ENCODE measurements around the gene SNTG2.

SNTG2 gene

GRCh38 chr2:979069-979928, 28.6 kb downstream of the SNTG2 start:
- FAIRE-seq (no peak), DNase-seq (ENCODE audit: insufficient read length, low spot score) (no peak)
- TF ChIP-seq POLR2A (IDR thresholded peaks at IDR 0.05; ENCODE audit: low read depth, low read length) = no peak

DNA sequence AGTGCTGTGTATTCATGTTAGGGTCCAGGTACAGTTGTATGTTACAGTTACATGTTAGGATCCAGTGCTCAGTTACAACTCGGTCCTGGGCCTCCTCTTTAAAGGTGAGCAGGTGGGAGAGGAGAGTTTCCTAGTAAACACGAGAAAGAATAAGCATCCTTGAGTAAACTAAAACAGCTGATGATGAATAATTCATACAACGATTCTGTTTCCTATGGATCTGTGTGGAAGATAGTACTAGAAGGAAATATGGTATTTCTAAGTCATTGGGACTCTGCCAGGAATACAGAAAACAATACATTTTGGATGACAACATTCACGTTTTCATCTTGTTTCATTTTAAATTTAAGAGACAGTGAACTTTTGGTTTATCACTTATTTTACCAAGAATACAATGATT, 29.5 kb downstream of the SNTG2 start:
- no peak for TF ChIP-seq POLR2A (IDR thresholded peaks at IDR 0.05; ENCODE audit: low read depth, low read length)
- DNase-seq (ENCODE audit: insufficient read length, low spot score) (no peak), FAIRE-seq (no peak)

DNA sequence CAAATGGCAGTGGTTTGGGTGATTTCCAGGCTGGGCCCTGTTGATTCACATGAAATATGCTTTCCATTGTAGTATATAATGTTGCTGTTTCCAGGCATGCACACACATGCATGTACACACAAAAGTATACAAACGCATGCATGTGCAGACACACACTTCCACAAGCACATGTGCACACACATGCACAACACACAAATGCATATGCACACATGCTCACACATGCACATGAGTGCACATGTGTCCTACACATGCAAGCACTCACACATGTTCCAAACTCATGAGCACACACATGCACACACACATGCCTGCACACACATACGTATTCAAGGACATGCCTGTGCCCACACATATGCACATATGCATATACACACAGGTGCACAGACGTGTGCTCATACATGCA, 30.6 kb downstream of the SNTG2 start:
- DNase-seq (ENCODE audit: insufficient read length, low spot score) (no peak), FAIRE-seq (no peak)
- no peak for TF ChIP-seq POLR2A (IDR thresholded peaks at IDR 0.05; ENCODE audit: low read depth, low read length)

GRCh38 chr2:981759-982158, 31.1 kb downstream of the SNTG2 start:
- TF ChIP-seq POLR2A (IDR thresholded peaks at IDR 0.05; ENCODE audit: low read depth, low read length) = no peak
- no peak for DNase-seq (ENCODE audit: insufficient read length, low spot score)
- FAIRE-seq = no peak

- no peak for DNase-seq (ENCODE audit: insufficient read length, low spot score)
- TF ChIP-seq POLR2A (IDR thresholded peaks at IDR 0.05; ENCODE audit: low read depth, low read length) = no peak
- FAIRE-seq = no peak
Measured at GRCh38 chr2:985317-985898, 34.8 kb downstream of the SNTG2 start.

DNA sequence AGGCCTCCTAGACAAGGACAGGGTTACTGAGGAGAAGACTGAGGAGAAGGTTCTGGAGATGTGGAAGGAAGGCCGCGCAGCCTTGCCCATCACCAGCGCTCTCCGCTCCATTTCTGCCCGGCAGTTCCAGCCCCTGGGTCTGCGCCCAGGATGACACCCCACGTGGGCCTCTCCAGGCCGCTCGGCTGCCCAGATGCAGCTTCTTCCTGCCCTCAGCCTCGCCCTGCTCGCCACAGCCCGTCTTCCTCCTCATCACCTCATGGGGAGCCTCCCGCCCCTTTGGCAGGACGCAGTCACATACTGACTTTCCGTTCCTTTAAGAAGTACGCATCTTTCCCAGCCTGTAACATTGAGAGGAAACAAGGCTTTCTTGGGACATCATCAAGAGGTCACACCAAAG, 37.1 kb downstream of the SNTG2 start:
- TF ChIP-seq POLR2A (IDR thresholded peaks at IDR 0.05; ENCODE audit: low read depth, low read length) = no peak
- no peak for FAIRE-seq
- no peak for DNase-seq (ENCODE audit: insufficient read length, low spot score)

- no peak for TF ChIP-seq POLR2A (IDR thresholded peaks at IDR 0.05; ENCODE audit: low read depth, low read length)
- FAIRE-seq (no peak), DNase-seq (ENCODE audit: insufficient read length, low spot score) (no peak)
Measured at GRCh38 chr2:989781-990467, 39.3 kb downstream of the SNTG2 start.

DNA sequence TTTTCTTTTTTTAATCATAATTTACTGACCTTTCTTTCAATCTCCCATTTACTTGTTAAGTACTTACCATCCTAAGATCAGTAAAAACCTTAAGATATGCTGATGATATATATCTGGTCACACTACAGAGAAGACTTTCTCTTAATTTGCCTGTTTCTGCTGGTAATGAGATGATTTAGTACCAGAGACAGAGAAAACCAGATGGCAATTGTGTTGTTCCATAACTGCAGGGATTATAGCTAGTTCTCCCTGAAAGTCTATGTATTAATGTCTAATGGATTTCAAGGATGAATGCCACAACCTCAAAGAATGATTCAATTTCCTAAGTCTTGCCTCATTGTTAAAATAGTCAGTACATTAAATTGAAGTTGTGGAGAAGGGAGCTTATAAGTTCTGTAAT, 40.3 kb downstream of the SNTG2 start:
- no peak for DNase-seq (ENCODE audit: insufficient read length, low spot score)
- FAIRE-seq = no peak
- TF ChIP-seq POLR2A (IDR thresholded peaks at IDR 0.05; ENCODE audit: low read depth, low read length) = no peak

GRCh38 chr2:1002350-1002749, 51.7 kb downstream of the SNTG2 start:
- DNase-seq (ENCODE audit: insufficient read length, low spot score) (no peak), FAIRE-seq (no peak)
- TF ChIP-seq POLR2A (IDR thresholded peaks at IDR 0.05; ENCODE audit: low read depth, low read length) = no peak

GRCh38 chr2:1004398-1004797, 53.7 kb downstream of the SNTG2 start:
- no peak for TF ChIP-seq POLR2A (IDR thresholded peaks at IDR 0.05; ENCODE audit: low read depth, low read length)
- FAIRE-seq = no peak
- no peak for DNase-seq (ENCODE audit: insufficient read length, low spot score)

GRCh38 chr2:1010415-1010930, 59.8 kb downstream of the SNTG2 start:
- DNase-seq (ENCODE audit: insufficient read length, low spot score) (no peak), FAIRE-seq (no peak)
- TF ChIP-seq POLR2A (IDR thresholded peaks at IDR 0.05; ENCODE audit: low read depth, low read length) = no peak

DNA sequence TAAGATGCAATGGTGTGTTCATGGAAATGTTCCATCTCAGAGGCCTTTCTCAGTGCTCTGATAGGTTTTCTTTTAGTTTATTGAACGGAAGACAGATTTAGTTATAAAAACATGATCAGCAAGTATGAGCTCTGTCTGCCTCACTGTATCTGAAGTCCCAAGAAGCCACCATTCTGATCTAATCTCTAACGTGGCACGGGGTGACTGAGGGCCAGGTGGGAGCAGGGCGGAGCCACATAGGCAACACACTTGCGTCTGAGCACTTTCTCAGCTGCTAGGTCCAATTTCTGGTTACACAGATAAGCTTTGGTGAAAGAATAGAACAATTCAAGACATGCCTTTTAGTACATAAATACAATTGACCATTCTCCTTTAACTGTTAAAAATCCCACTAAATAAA, 60.4 kb downstream of the SNTG2 start:
- TF ChIP-seq POLR2A (IDR thresholded peaks at IDR 0.05; ENCODE audit: low read depth, low read length) = no peak
- FAIRE-seq = no peak
- DNase-seq (ENCODE audit: insufficient read length, low spot score) = no peak

DNA sequence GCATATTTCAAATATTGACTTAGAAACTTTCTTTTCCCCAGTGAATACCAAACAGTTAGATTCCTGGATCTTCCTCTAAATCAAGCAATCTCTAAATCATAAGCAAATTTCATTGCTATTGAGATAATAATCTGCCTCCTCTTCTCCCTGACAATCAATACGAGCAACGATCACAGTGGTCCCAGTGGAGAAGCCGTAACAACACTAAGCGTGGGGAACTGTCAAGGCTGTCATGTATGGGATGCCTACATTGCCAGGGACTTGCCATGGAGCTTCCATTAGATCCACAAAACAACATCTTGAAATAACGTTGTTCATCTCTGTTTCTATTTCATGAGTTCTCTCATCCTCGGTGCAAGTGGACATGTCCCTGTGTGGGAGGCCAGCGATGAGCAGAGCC, 61.3 kb downstream of the SNTG2 start:
- FAIRE-seq (no peak), DNase-seq (ENCODE audit: insufficient read length, low spot score) (no peak)
- TF ChIP-seq POLR2A (IDR thresholded peaks at IDR 0.05; ENCODE audit: low read depth, low read length) = no peak

GRCh38 chr2:1014802-1015201, 64.2 kb downstream of the SNTG2 start:
- no peak for FAIRE-seq
- DNase-seq (ENCODE audit: insufficient read length, low spot score) = no peak
- TF ChIP-seq POLR2A (IDR thresholded peaks at IDR 0.05; ENCODE audit: low read depth, low read length) = no peak
